ENCODE results near the gene ADORA1.

DNA sequence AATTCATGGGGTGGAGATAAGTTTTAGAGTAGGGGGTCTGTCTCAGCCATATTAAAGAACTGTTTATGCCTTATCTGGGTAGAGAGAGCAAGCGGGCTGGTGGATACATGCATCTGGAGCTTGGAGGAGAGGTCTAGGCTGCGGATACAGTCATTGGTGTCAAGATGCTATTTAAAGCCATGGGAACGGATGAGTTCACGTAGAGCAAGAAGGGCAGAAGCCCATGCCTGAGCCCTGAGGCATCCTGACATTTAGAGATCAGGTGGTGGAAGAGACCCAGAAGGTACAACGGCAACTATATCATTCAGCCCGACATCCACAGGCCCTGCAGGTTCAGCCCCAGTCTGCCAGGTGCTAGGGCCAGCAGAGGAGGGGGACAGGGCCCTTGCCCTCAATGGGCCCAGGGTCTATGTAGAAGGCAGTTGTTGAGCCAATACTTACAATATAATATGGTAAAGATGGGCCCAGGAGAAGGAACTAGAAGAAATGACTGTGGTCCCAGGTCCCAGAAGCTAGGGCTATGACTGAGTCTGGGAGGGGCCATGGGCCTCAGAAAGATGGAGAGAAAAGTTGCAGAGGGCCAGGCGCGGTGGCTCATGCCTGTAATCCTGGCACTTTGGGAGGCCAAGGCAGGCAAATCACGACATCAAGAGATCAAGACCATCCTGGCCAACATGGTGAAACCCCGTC, 74.1 kb downstream of the ADORA1 start:
- TF ChIP-seq, protein P1, sequence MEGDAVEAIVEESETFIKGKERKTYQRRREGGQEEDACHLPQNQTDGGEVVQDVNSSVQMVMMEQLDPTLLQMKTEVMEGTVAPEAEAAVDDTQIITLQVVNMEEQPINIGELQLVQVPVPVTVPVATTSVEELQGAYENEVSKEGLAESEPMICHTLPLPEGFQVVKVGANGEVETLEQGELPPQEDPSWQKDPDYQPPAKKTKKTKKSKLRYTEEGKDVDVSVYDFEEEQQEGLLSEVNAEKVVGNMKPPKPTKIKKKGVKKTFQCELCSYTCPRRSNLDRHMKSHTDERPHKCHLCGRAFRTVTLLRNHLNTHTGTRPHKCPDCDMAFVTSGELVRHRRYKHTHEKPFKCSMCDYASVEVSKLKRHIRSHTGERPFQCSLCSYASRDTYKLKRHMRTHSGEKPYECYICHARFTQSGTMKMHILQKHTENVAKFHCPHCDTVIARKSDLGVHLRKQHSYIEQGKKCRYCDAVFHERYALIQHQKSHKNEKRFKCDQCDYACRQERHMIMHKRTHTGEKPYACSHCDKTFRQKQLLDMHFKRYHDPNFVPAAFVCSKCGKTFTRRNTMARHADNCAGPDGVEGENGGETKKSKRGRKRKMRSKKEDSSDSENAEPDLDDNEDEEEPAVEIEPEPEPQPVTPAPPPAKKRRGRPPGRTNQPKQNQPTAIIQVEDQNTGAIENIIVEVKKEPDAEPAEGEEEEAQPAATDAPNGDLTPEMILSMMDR (conservative IDR thresholded peaks at IDR 0.05; ENCODE audit: low read depth, low read length), result no peak
- TF ChIP-seq POLR2A (IDR thresholded peaks at IDR 0.05; ENCODE audit: low read depth, low read length), result no peak
- TF ChIP-seq RAD21 (IDR thresholded peaks at IDR 0.05; ENCODE audit: low read length), result no peak
- TF ChIP-seq BHLHE40 (IDR thresholded peaks at IDR 0.05; ENCODE audit: low read depth, low read length), result no peak
- TF ChIP-seq USF2 (IDR thresholded peaks at IDR 0.05; ENCODE audit: low read depth, low read length), result no peak
- TF ChIP-seq NFE2L2 (IDR thresholded peaks at IDR 0.05; ENCODE audit: low read depth, low read length), result no peak
- no peak for TF ChIP-seq MAZ (IDR thresholded peaks at IDR 0.05; ENCODE audit: borderline replicate concordance, low read depth, low read length)
- no peak for TF ChIP-seq CEBPB (IDR thresholded peaks at IDR 0.05; ENCODE audit: low read depth, low read length)
- TF ChIP-seq MAFK (IDR thresholded peaks at IDR 0.05; ENCODE audit: low read depth, low read length), result no peak
- no peak for TF ChIP-seq MXI1 (IDR thresholded peaks at IDR 0.05; ENCODE audit: borderline replicate concordance, low read depth, low read length)
- TF ChIP-seq SMC3 (IDR thresholded peaks at IDR 0.05; ENCODE audit: low read depth, low read length), result no peak
- no peak for TF ChIP-seq RFX5 (IDR thresholded peaks at IDR 0.05; ENCODE audit: low read depth, low read length)
- TF ChIP-seq, protein P2, sequence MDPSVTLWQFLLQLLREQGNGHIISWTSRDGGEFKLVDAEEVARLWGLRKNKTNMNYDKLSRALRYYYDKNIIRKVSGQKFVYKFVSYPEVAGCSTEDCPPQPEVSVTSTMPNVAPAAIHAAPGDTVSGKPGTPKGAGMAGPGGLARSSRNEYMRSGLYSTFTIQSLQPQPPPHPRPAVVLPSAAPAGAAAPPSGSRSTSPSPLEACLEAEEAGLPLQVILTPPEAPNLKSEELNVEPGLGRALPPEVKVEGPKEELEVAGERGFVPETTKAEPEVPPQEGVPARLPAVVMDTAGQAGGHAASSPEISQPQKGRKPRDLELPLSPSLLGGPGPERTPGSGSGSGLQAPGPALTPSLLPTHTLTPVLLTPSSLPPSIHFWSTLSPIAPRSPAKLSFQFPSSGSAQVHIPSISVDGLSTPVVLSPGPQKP (IDR thresholded peaks at IDR 0.05; ENCODE audit: borderline replicate concordance, low read depth, low read length), result no peak
- TF ChIP-seq CHD1 (IDR thresholded peaks at IDR 0.05; ENCODE audit: low read depth, low read length), result no peak

All from IMR-90 (cell line).